Measurements from ENCODE around the gene ZNF397. TPM values are rescaled to one million over a fixed set of nuclear protein-coding genes. Genes with fewer than 3 reads are reported as not detected.

The ZNF397 gene
- 23.8 TPM for total RNA-seq (2021; ENCODE audit: unreplicated experiment)
- 7.5 and 12.0 TPM in 2 replicates for polyA plus RNA-seq (2012)
- percentile 88 among the genes with signal in this experiment for Bru-seq, nascent RNA
- BruChase-seq, experiment 1, labeled RNA remaining after a 6-hour chase = percentile 88 among the genes with signal in this experiment
- BruChase-seq, experiment 2, labeled RNA remaining after a 2-hour chase = percentile 95 among the genes with signal in this experiment
- long read RNA-seq, full-length matches to known transcripts = 4 of 24 reads
- long read RNA-seq, partial matches to known transcripts = 14 of 24 reads
- long read RNA-seq, other reads (novel, unspliced or antisense) = 6 of 24 reads

GRCh38 chr18:35240664-35241447 lies at the start of gene ZNF397:
Gene ZNF397, plus strand, starts transcription at chr18:35241034. Its CDS starts 1,437 bp downstream, at chr18:35242471.
- H3K4me3 ChIP-seq (replicated peaks in 1 of 2; ENCODE audit: low read depth in 1 of 2, low read length in 2 of 2) = peak within 1 kb of the TSS; percentile 69
- ATAC-seq (peak; percentile 98), DNase-seq (ENCODE audit: low read depth, low spot score) (peak; percentile 87)
- H3K4me1 ChIP-seq (ENCODE audit: control insufficient read depth in 1 of 2, insufficient read depth in 2 of 2, low read length in 2 of 2) = peaks cover 4 to 10% of the 10 kb centered on the region in 2 experiments; a peak in 3 of 4 replicates
- H3K27ac ChIP-seq (ENCODE audit: low read depth, low read length) = peak within 1 kb of the TSS; percentile 73
- TF ChIP-seq MAX (IDR thresholded peaks at IDR 0.05) (peak; percentile 58), SP1 (IDR thresholded peaks at IDR 0.05; ENCODE audit: low read depth) (peak; percentile 57; the same call in 1 of the 2 replicates), EZH2 (IDR thresholded peaks at IDR 0.05) (no peak), EGR1 (IDR thresholded peaks at IDR 0.05; ENCODE audit: low read depth) (no peak), ELF1 (IDR thresholded peaks at IDR 0.05; ENCODE audit: borderline replicate concordance, low read depth) (peak; percentile 81), YY1 (IDR thresholded peaks at IDR 0.05; ENCODE audit: extremely low read depth, insufficient replicate concordance, low read depth, low read length) (peak; percentile 52), POLR2AphosphoS5 (IDR thresholded peaks at IDR 0.05; ENCODE audit: low read depth, low read length) (peak; percentile 97), SRF (IDR thresholded peaks at IDR 0.05; ENCODE audit: low read depth) (no peak), RAD21 (IDR thresholded peaks at IDR 0.05; ENCODE audit: low read depth) (no peak), POLR2A (IDR thresholded peaks at IDR 0.05; ENCODE audit: borderline replicate concordance, extremely low read depth, insufficient read depth, insufficient read length) (peak; percentile 77), ZNF274 (IDR thresholded peaks at IDR 0.05; ENCODE audit: low read depth, low read length) (no peak), ZFX (IDR thresholded peaks at IDR 0.05) (peak; percentile 49; the same call in 1 of the 2 replicates), TCF7L2 (IDR thresholded peaks at IDR 0.05; ENCODE audit: borderline replicate concordance, extremely low read depth, insufficient read depth, insufficient read length) (no peak), CEBPB (IDR thresholded peaks at IDR 0.05; ENCODE audit: low read depth) (no peak), SIN3A (IDR thresholded peaks at IDR 0.05; ENCODE audit: low read depth) (peak; percentile 64; the same call in 1 of the 2 replicates)
- TF ChIP-seq, protein P1, sequence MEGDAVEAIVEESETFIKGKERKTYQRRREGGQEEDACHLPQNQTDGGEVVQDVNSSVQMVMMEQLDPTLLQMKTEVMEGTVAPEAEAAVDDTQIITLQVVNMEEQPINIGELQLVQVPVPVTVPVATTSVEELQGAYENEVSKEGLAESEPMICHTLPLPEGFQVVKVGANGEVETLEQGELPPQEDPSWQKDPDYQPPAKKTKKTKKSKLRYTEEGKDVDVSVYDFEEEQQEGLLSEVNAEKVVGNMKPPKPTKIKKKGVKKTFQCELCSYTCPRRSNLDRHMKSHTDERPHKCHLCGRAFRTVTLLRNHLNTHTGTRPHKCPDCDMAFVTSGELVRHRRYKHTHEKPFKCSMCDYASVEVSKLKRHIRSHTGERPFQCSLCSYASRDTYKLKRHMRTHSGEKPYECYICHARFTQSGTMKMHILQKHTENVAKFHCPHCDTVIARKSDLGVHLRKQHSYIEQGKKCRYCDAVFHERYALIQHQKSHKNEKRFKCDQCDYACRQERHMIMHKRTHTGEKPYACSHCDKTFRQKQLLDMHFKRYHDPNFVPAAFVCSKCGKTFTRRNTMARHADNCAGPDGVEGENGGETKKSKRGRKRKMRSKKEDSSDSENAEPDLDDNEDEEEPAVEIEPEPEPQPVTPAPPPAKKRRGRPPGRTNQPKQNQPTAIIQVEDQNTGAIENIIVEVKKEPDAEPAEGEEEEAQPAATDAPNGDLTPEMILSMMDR (IDR thresholded peaks at IDR 0.05 in 2 of 3, conservative IDR thresholded peaks at IDR 0.05 in 1 of 3; ENCODE audit: borderline replicate concordance in 1 of 3, insufficient read depth in 1 of 3, low read depth in 2 of 3, low read length in 2 of 3) = no peak
- TF ChIP-seq, protein P2, sequence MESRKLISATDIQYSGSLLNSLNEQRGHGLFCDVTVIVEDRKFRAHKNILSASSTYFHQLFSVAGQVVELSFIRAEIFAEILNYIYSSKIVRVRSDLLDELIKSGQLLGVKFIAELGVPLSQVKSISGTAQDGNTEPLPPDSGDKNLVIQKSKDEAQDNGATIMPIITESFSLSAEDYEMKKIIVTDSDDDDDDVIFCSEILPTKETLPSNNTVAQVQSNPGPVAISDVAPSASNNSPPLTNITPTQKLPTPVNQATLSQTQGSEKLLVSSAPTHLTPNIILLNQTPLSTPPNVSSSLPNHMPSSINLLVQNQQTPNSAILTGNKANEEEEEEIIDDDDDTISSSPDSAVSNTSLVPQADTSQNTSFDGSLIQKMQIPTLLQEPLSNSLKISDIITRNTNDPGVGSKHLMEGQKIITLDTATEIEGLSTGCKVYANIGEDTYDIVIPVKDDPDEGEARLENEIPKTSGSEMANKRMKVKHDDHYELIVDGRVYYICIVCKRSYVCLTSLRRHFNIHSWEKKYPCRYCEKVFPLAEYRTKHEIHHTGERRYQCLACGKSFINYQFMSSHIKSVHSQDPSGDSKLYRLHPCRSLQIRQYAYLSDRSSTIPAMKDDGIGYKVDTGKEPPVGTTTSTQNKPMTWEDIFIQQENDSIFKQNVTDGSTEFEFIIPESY (IDR thresholded peaks at IDR 0.05; ENCODE audit: extremely low read depth, insufficient replicate concordance, low read length) = peak; percentile 45
- H4K20me1 ChIP-seq (ENCODE audit: insufficient read depth) = no peaks in the 10 kb centered on the region
- H2AFZ ChIP-seq (ENCODE audit: low read depth, low read length, poor library complexity, severe bottlenecking) = no peak within 1 kb of the TSS
- peak within 1 kb of the TSS; percentile 79 for H3K9ac ChIP-seq (ENCODE audit: low read length)
- RAD21 ChIA-PET (ENCODE audit: low non-redundant PET in 1 of 2, low total read pairs in 2 of 2, uncharacterized antibody in 2 of 2, unreplicated experiment in 2 of 2) = interaction anchor here in 1 of 2 experiments (0.7 kb wide), 1 partner anchor 140 kb away, joined by 5 read pairs; no protein-coding TSS in a partner anchor
- peak within 1 kb of the TSS; percentile 74 for H3K4me2 ChIP-seq (ENCODE audit: low read length)
- peaks cover 18% of the 10 kb centered on the region for H3K79me2 ChIP-seq (ENCODE audit: insufficient read depth, low read length)
- H3K36me3 ChIP-seq (ENCODE audit: control insufficient read depth in 1 of 2, insufficient read depth in 2 of 2, low read length in 2 of 2) = peaks cover 32 to 36% of the 10 kb centered on the region in 2 experiments
- no TSS peak for BruUV-seq (replicated peaks)
- CTCF ChIA-PET = interaction anchor here (0.7 to 1.1 kb wide), 2 partner anchors 13 to 53 kb away, joined by 3 read pairs; no protein-coding TSS in a partner anchor
- POLR2A ChIA-PET = interaction anchor here (0.7 to 1.6 kb wide), 8 partner anchors 9 to 503 kb away, joined by 3 to 5 read pairs (median 3); partner anchors contain the start of gene ZSCAN30
- no peaks in the 10 kb centered on the region for H3K27me3 ChIP-seq (ENCODE audit: insufficient read depth, low read length)
- no peaks in the 10 kb centered on the region for H3K9me2 ChIP-seq (ENCODE audit: insufficient read depth)
- H3K9me3 ChIP-seq (ENCODE audit: control insufficient read depth in 1 of 2, insufficient read depth in 1 of 2, low read depth in 1 of 2, low read length in 2 of 2) = peaks cover 0 to 3% of the 10 kb centered on the region in 2 experiments; a peak in 2 of 4 replicates
- intact Hi-C loops (cut with micrococcal nuclease) = no loop called here
